Neuronal stem cell (in vitro differentiated cells): ENCODE results near the gene SLC35C1.
"Not testable (repeated sequence)": the region's sequence is repeated elsewhere in the genome, so short reads cannot be mapped to it uniquely, and the experiment has no call there.

ENCODE experiments used
- DNase-seq: peaks from one replicate; pipeline ENCODE4 v3.0.0-alpha.2; 2013; ENCODE audit warnings: low spot score
- H2AFZ ChIP-seq: one replicate; pipeline ENCODE4 v1.6.1; 2013; ENCODE audit warnings: mild to moderate bottlenecking, low read length, inconsistent platforms
- H2AK5ac ChIP-seq: 2 replicates; pipeline ENCODE4 v1.6.1; 2013; ENCODE audit warnings: low read depth, mild to moderate bottlenecking, inconsistent platforms, low read length, moderate library complexity, mixed read lengths
- H2BK120ac ChIP-seq: 2 replicates; pipeline ENCODE4 v1.6.1; 2013; ENCODE audit warnings: low read depth, mild to moderate bottlenecking, inconsistent platforms, low read length, moderate library complexity, mixed read lengths
- H2BK12ac ChIP-seq: one replicate; pipeline ENCODE4 v1.6.1; 2013; ENCODE audit warnings: low read length, inconsistent platforms
- H2BK15ac ChIP-seq: 2 replicates; pipeline ENCODE4 v1.6.1; 2013; ENCODE audit warnings: mild to moderate bottlenecking, low read length, inconsistent platforms, mixed read lengths
- H2BK5ac ChIP-seq: one replicate; pipeline ENCODE4 v1.6.1; 2013; ENCODE audit warnings: inconsistent platforms, mild to moderate bottlenecking, low read length, moderate library complexity
- H3K14ac ChIP-seq: one replicate; pipeline ENCODE4 v1.6.1; 2013; ENCODE audit warnings: low read length, inconsistent platforms
- H3K18ac ChIP-seq: 2 replicates; pipeline ENCODE4 v1.6.1; 2013; ENCODE audit warnings: low read length, inconsistent platforms
- H3K23ac ChIP-seq: 2 replicates; pipeline ENCODE4 v1.6.1; 2013; ENCODE audit warnings: low read depth, mild to moderate bottlenecking, mixed read lengths, low read length, inconsistent platforms; ENCODE audit not compliant: poor library complexity
- H3K27ac ChIP-seq: replicated peaks from 3 replicates; pipeline ENCODE4 v1.5.1; 2013; ENCODE audit warnings: low read length, inconsistent platforms
- H3K27me3 ChIP-seq, 3 experiments: 2 replicates each; pipeline ENCODE4 v1.6.1; 2013; ENCODE audit warnings: low read length in 3 of 3, mild to moderate bottlenecking in 2 of 3, inconsistent platforms in 1 of 3, low read depth in 1 of 3, mixed read lengths in 1 of 3, moderate library complexity in 1 of 3; ENCODE audit not compliant: control insufficient read depth in 3 of 3, insufficient read depth in 3 of 3
- H3K36me3 ChIP-seq, 2 donors: replicated peaks in 1 of 2; 2 replicates each; pipeline ENCODE4 v1.6.1; 2013; ENCODE audit warnings: low read length in 2 of 2; ENCODE audit not compliant: control insufficient read depth in 2 of 2, insufficient read depth in 2 of 2
- H3K4ac ChIP-seq: 2 replicates; pipeline ENCODE4 v1.6.1; 2013; ENCODE audit warnings: inconsistent platforms, mild to moderate bottlenecking, low read length, moderate library complexity
- H3K4me1 ChIP-seq, 2 donors: 1 replicate in 1 of 2; 2 replicates in 1 of 2; pipeline ENCODE4 v1.6.1; 2013; ENCODE audit warnings: low read length in 2 of 2, low read depth in 1 of 2; ENCODE audit not compliant: control insufficient read depth in 2 of 2, insufficient read depth in 1 of 2
- H3K4me2 ChIP-seq: one replicate; pipeline ENCODE4 v1.6.1; 2013; ENCODE audit warnings: mild to moderate bottlenecking, low read length, inconsistent platforms; ENCODE audit not compliant: insufficient read depth, poor library complexity, severe bottlenecking
- H3K4me3 ChIP-seq, 2 donors: 2 replicates each; pipeline ENCODE4 v1.5.1; 2013; ENCODE audit warnings: low read length in 2 of 2, mild to moderate bottlenecking in 2 of 2, inconsistent platforms in 1 of 2, moderate library complexity in 1 of 2
- H3K79me1 ChIP-seq: one replicate; pipeline ENCODE4 v1.6.1; 2013; ENCODE audit warnings: low read depth, mild to moderate bottlenecking, inconsistent platforms, low read length, moderate library complexity
- H3K9ac ChIP-seq: one replicate; pipeline ENCODE4 v1.6.1; 2013; ENCODE audit warnings: mild to moderate bottlenecking, low read depth, low read length, inconsistent platforms; ENCODE audit not compliant: poor library complexity
- H3K9me3 ChIP-seq, 2 donors: replicated peaks in 1 of 2; 2 replicates each; pipeline versions ENCODE3 to v1.6.1; 2013; ENCODE audit warnings: low read length in 2 of 2, mild to moderate bottlenecking in 2 of 2, inconsistent platforms in 1 of 2, low read depth in 1 of 2, mixed read lengths in 1 of 2, moderate library complexity in 1 of 2; ENCODE audit not compliant: control insufficient read depth in 2 of 2, insufficient read depth in 1 of 2
- H4K8ac ChIP-seq: one replicate; pipeline ENCODE4 v1.6.1; 2013; ENCODE audit warnings: low read depth, mild to moderate bottlenecking, inconsistent platforms, low read length, moderate library complexity
- H4K91ac ChIP-seq: one replicate; pipeline ENCODE4 v1.6.1; 2013; ENCODE audit warnings: low read length, low read depth, mild to moderate bottlenecking, inconsistent platforms; ENCODE audit not compliant: poor library complexity
- WGBS, 2 donors: extraction: QIAGEN DNeasy Blood & Tissue Kit; methylation state at CpG; one replicate each; pipeline ENCODE4 v1.1.7; 2013; ENCODE audit warnings: missing lambda C conversion rate in 2 of 2, mixed read lengths in 1 of 2; ENCODE audit not compliant: insufficient read length in 2 of 2, insufficient replicate concordance in 1 of 2; ENCODE audit errors: extremely low coverage in 2 of 2; 5-methylcytosine and 5-hydroxymethylcytosine counted together

Gene SLC35C1

DNA sequence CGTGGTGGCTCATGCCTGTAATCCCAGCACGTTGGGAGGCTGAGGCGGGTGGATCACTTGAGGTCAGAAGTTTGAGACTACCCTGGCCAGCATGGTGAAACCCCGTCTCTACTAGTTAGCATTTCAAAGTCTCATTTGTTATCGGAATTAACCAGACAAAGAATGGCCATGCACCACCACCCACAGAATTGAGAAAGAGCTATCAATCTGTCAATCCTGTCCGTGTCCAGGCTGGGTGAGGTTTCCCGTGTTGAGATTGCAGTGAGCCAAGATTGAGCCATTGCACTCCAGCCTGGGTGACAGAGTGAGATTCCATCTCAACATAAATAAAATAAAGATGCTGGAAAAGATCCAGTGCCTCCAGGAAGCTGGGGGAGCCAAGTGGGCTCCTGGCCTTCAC is 21.5 kb downstream of the SLC35C1 start:
- H3K9me3 ChIP-seq, H2BK5ac ChIP-seq, H2BK12ac ChIP-seq, H3K4me2 ChIP-seq, H4K91ac ChIP-seq, DNase-seq, H3K79me1 ChIP-seq, H2AK5ac ChIP-seq, H3K27ac ChIP-seq, H2BK120ac ChIP-seq, H3K4me3 ChIP-seq, H2BK15ac ChIP-seq, H3K4ac ChIP-seq, H3K36me3 ChIP-seq, H3K14ac ChIP-seq, H3K9ac ChIP-seq, H2AFZ ChIP-seq, H3K18ac ChIP-seq, H4K8ac ChIP-seq, H3K4me1 ChIP-seq, H3K23ac ChIP-seq: not testable (repeated sequence)
- no CpG with 5 or more reads among the region's 7 CpGs for WGBS, 2 donors
- H3K27me3 ChIP-seq, result peaks cover 0 to 65% (median 0%) of the 10 kb centered on the region in 3 experiments

DNA sequence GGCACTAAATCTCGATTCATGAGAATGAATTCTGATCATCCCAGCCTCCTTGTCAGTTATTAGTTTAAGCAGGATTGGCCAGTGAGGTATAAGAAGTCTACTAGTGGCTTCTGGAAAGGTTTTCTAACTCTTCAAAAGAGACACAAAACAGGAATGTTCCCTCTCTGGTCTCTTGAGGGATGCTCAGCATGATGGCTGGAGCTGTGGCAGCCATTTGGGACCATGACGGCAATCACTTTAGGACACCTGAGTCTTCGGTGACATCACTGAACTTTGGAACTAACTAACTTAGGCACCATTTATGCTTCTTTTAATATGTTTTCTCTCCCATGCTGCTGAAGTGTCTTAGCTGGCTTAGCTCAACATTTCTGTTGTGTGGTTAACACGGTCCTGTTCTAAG is 22.2 kb downstream of the SLC35C1 start:
- DNase-seq, result no peak
- Histone ChIP-seq H2BK120ac (no peak overlapping the region), H2AFZ (no peak overlapping the region), H3K23ac (no peak overlapping the region), H3K14ac (no peak overlapping the region), H3K27me3 (peaks cover 0 to 66% (median 0%) of the 10 kb centered on the region in 3 experiments), H2BK12ac (no peak overlapping the region), H4K91ac (no peak overlapping the region), H4K8ac (no peak overlapping the region), H3K27ac (no peak overlapping the region), H3K9ac (no peak overlapping the region), H3K36me3 (no peaks in the 10 kb centered on the region), H3K9me3 (peaks cover 0 to 2% of the 10 kb centered on the region in 2 donors), H3K4ac (no peak overlapping the region), H3K4me1 (peaks cover 0 to 5% of the 10 kb centered on the region in 2 donors), H2BK5ac (no peak overlapping the region), H3K18ac (no peak overlapping the region), H3K4me2 (no peak overlapping the region), H2AK5ac (no peak overlapping the region), H3K79me1 (no peaks in the 10 kb centered on the region), H3K4me3 (no peak overlapping the region), H2BK15ac (no peak overlapping the region)
- WGBS, 2 donors, result no CpG with 5 or more reads among the region's 4 CpGs

DNA sequence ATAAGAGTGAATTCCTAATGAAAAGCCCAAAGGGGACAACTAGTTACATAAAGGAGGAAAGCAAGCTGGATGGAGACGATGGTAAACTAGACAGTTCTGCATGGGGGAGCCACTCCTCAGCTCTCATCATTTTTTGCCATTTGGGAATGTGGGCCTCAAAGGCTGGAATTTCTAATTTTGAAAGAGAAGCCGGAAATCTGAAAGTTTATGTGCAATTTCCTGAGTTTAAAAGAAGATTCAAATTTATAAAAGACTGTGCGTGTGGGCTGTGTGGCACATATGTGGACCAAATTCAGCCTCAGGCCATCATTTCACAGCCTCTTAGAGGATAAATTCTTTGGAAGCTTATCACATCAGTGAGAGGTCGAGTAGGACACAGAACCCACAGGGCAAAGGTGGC is 24.0 kb downstream of the SLC35C1 start:
- Histone ChIP-seq H2BK15ac (no peak overlapping the region), H2BK5ac (no peak overlapping the region), H3K9ac (no peak overlapping the region), H2BK12ac (no peak overlapping the region), H4K8ac (no peak overlapping the region), H3K23ac (no peak overlapping the region), H2AK5ac (no peak overlapping the region), H3K4ac (no peak overlapping the region), H3K36me3 (no peaks in the 10 kb centered on the region), H3K4me2 (no peak overlapping the region), H3K14ac (no peak overlapping the region), H3K4me3 (no peak overlapping the region), H3K4me1 (peaks cover 0 to under 1% of the 10 kb centered on the region in 2 donors), H2BK120ac (no peak overlapping the region), H3K9me3 (peaks cover 0 to 2% of the 10 kb centered on the region in 2 donors), H3K27me3 (peaks cover 0 to 63% (median 0%) of the 10 kb centered on the region in 3 experiments), H3K27ac (no peak overlapping the region), H3K18ac (no peak overlapping the region), H4K91ac (no peak overlapping the region), H3K79me1 (no peaks in the 10 kb centered on the region), H2AFZ (no peak overlapping the region)
- WGBS, 2 donors, result no CpG with 5 or more reads among the region's 4 CpGs
- DNase-seq, result no peak

- H3K27me3 ChIP-seq, result peaks cover 0 to 54% (median 0%) of the 10 kb centered on the region in 3 experiments
- H3K4me2 ChIP-seq, result no peak overlapping the region
- WGBS, 2 donors, result no CpG with 5 or more reads among the region's 2 CpGs
- no peaks in the 10 kb centered on the region for H3K79me1 ChIP-seq
- no peaks in the 10 kb centered on the region for H3K36me3 ChIP-seq
- no peak overlapping the region for H2BK12ac ChIP-seq
- H3K23ac ChIP-seq, result no peak overlapping the region
- H3K14ac ChIP-seq, result no peak overlapping the region
- no peak overlapping the region for H3K9ac ChIP-seq
- no peak for DNase-seq
- no peak overlapping the region for H2BK15ac ChIP-seq
- no peak overlapping the region for H3K18ac ChIP-seq
- H3K4ac ChIP-seq, result no peak overlapping the region
- no peak overlapping the region for H2BK5ac ChIP-seq
- peaks cover 0 to 1% of the 10 kb centered on the region in 2 donors for H3K4me1 ChIP-seq
- H4K8ac ChIP-seq, result no peak overlapping the region
- H4K91ac ChIP-seq, result no peak overlapping the region
- H3K27ac ChIP-seq, result no peak overlapping the region
- H3K9me3 ChIP-seq, result peaks cover 0 to 2% of the 10 kb centered on the region in 2 donors
- no peak overlapping the region for H2AK5ac ChIP-seq
- H3K4me3 ChIP-seq, result no peak overlapping the region
- H2BK120ac ChIP-seq, result no peak overlapping the region
- H2AFZ ChIP-seq, result no peak overlapping the region
Measured at GRCh38 chr11:45830596-45830995, 25.6 kb downstream of the SLC35C1 start.
